Keratinocyte (primary cell): ENCODE data around the gene HLA-DQB1. TPM values are rescaled to one million over a fixed set of nuclear protein-coding genes. Genes with fewer than 3 reads are reported as not detected.

ENCODE experiments used
- DNase-seq: peaks from one replicate; pipeline ENCODE4 v3.0.0-alpha.2; 2011; ENCODE audit warnings: low read depth, missing footprints, low spot score
- FAIRE-seq: peaks from 2 replicates; lab custom pipeline; 2011; peaks lifted over from hg19 to GRCh38; lab: Jason Lieb, UNC
- H2AFZ ChIP-seq: 2 replicates; pipeline ENCODE4 v1.6.0; 2012; ENCODE audit warnings: low read length, control low read depth, inconsistent platforms; ENCODE audit not compliant: control insufficient read depth
- H3K27ac ChIP-seq: 2 replicates; pipeline ENCODE4 v1.5.1; 2011; ENCODE audit warnings: low read length; ENCODE audit not compliant: control insufficient read depth, insufficient read depth
- H3K27me3 ChIP-seq: 3 replicates; pipeline ENCODE4 v1.6.0; 2011; ENCODE audit warnings: low read length; ENCODE audit not compliant: control insufficient read depth, insufficient read depth; ENCODE audit errors: extremely low read depth
- H3K36me3 ChIP-seq, 2 experiments: 2 replicates in 1 of 2; 3 replicates in 1 of 2; pipeline ENCODE4 v1.5.1; 2011; ENCODE audit warnings: low read length in 2 of 2, mild to moderate bottlenecking in 1 of 2; ENCODE audit not compliant: control insufficient read depth in 2 of 2, insufficient read depth in 2 of 2; ENCODE audit errors: extremely low read depth in 1 of 2
- H3K4me1 ChIP-seq: 3 replicates; pipeline ENCODE4 v1.5.1; 2011; ENCODE audit warnings: low read length; ENCODE audit not compliant: control insufficient read depth, insufficient read depth; ENCODE audit errors: extremely low read depth
- H3K4me2 ChIP-seq: 3 replicates; pipeline ENCODE4 v1.6.0; 2011; ENCODE audit warnings: low read depth, low read length; ENCODE audit not compliant: control insufficient read depth, insufficient read depth; ENCODE audit errors: extremely low read depth
- H3K4me3 ChIP-seq, 3 experiments: fragments of 200-600 bp in 1 of 3; sonication (generic) in 1 of 3; 2 replicates in 2 of 3; 3 replicates in 1 of 3; pipeline ENCODE4 v1.5.1; 2011 to 2016; ENCODE audit warnings: low read length in 3 of 3, mild to moderate bottlenecking in 3 of 3, control low read depth in 2 of 3, inconsistent platforms in 1 of 3, low read depth in 1 of 3, mixed read lengths in 1 of 3, mixed run types in 1 of 3, moderate library complexity in 1 of 3; ENCODE audit not compliant: control insufficient read depth in 2 of 3, insufficient read depth in 2 of 3; ENCODE audit errors: extremely low read depth in 1 of 3
- H3K79me2 ChIP-seq: 2 replicates; pipeline ENCODE4 v1.6.0; 2012; ENCODE audit warnings: low read length; ENCODE audit not compliant: control insufficient read depth, insufficient read depth
- H3K9ac ChIP-seq: 3 replicates; pipeline ENCODE4 v1.6.0; 2011; ENCODE audit warnings: low read length; ENCODE audit not compliant: control insufficient read depth, insufficient read depth; ENCODE audit errors: extremely low read depth
- H3K9me1 ChIP-seq: 3 replicates; pipeline ENCODE4 v1.6.0; 2011; ENCODE audit warnings: low read length; ENCODE audit not compliant: control insufficient read depth, insufficient read depth; ENCODE audit errors: extremely low read depth
- H3K9me3 ChIP-seq: 2 replicates; pipeline ENCODE4 v1.5.1; 2012; ENCODE audit warnings: low read depth, low read length; ENCODE audit not compliant: control insufficient read depth
- H4K20me1 ChIP-seq: 3 replicates; pipeline ENCODE4 v1.6.0; 2011; ENCODE audit warnings: low read length; ENCODE audit not compliant: control insufficient read depth, insufficient read depth; ENCODE audit errors: extremely low read depth
- EZH2 ChIP-seq: IDR thresholded peaks from one replicate; pipeline ENCODE4 v1.6.1; 2012; ENCODE audit warnings: inconsistent platforms, mild to moderate bottlenecking, low read length, moderate library complexity
- dilution Hi-C: fragments of 300-500 bp; cut with MboI; formaldehyde crosslinking; loops from one replicate; pipeline ENCODE4 v1.7.0; 2020; ENCODE audit warnings: low sequenced_read_pairs; ENCODE audit not compliant: extremely low pct_ligation_motif_present
- polyA plus RNA-seq, 5 experiments: library from polyadenylated mRNA; depleted of rRNA in 3 of 5; stranded (reverse) in 3 of 5; stranded (forward) in 1 of 5; unstranded in 1 of 5; fragments of >200 nt; gene quantifications; 1 replicate in 1 of 5; 2 replicates in 3 of 5; 3 replicates in 1 of 5; pipeline versions ENCODE4 v1.2.1 to v1.2.3, GENCODE V29; 2011 to 2012; ENCODE audit warnings: missing spikeins in 2 of 5, low read depth in 1 of 5, low replicate concordance in 1 of 5
- TF ChIP-seq, protein P1 (sequence below), 3 experiments: IDR thresholded peaks in 1 of 3; conservative IDR thresholded peaks in 1 of 3; optimal IDR thresholded peaks in 1 of 3; 2 replicates in 2 of 3; 3 replicates in 1 of 3; pipeline versions ENCODE3 to v1.5.1; 2011; ENCODE audit warnings: low read length in 3 of 3, mild to moderate bottlenecking in 3 of 3, moderate library complexity in 2 of 3, control low read depth in 1 of 3, inconsistent platforms in 1 of 3; ENCODE audit not compliant: insufficient read depth in 2 of 3; ENCODE audit errors: extremely low read depth in 1 of 3

The HLA-DQB1 gene
- polyA plus RNA-seq, 1 donor (not counting 4 experiments of a cell fraction or from before 2014, with no cell fraction given): 40.5 TPM

DNA sequence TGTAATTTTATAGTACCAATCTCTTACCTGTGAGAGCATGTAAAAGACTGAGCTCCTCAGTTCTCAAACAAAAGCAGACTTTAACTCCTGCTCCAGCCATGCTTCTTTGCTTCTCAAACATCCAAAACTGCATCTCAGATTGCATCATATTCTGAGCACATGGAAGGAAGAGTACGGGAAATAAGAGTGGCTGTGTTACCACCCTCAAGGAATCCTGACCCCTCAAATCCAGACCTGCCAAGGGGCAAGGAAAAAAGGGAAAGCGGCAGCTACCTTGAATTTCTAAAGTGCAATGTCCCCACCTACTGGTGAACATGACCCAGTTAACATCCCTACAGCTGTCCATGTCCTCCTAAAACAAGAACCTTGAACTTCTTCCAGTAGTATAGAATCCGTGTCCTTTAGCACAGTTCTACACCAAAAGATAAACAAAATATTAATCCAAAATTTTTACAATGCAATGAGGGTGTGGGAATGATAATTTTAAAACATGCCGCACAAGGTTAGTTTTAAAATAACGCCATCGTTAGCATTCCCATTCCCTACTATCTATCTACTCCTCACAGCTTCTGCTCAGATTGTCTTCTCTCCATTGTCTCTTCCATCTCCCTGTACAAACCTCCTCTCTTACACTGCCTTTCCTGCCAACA is 34.1 kb upstream of the HLA-DQB1 start:
- H2AFZ ChIP-seq: no peak overlapping the region
- H3K9me3 ChIP-seq: no peaks in the 10 kb centered on the region
- H3K79me2 ChIP-seq: no peaks in the 10 kb centered on the region
- peak overlapping the region; percentile 18 for H3K4me2 ChIP-seq
- no peak overlapping the region for H3K4me3 ChIP-seq
- no peaks in the 10 kb centered on the region for H3K36me3 ChIP-seq
- FAIRE-seq (peak; percentile 83), DNase-seq (no peak)
- H3K9ac ChIP-seq: no peak overlapping the region
- dilution Hi-C loops: no loop called here
- no peaks in the 10 kb centered on the region for H4K20me1 ChIP-seq
- H3K9me1 ChIP-seq: no peaks in the 10 kb centered on the region
- H3K27me3 ChIP-seq: peaks cover 2% of the 10 kb centered on the region
- TF ChIP-seq, protein P1, sequence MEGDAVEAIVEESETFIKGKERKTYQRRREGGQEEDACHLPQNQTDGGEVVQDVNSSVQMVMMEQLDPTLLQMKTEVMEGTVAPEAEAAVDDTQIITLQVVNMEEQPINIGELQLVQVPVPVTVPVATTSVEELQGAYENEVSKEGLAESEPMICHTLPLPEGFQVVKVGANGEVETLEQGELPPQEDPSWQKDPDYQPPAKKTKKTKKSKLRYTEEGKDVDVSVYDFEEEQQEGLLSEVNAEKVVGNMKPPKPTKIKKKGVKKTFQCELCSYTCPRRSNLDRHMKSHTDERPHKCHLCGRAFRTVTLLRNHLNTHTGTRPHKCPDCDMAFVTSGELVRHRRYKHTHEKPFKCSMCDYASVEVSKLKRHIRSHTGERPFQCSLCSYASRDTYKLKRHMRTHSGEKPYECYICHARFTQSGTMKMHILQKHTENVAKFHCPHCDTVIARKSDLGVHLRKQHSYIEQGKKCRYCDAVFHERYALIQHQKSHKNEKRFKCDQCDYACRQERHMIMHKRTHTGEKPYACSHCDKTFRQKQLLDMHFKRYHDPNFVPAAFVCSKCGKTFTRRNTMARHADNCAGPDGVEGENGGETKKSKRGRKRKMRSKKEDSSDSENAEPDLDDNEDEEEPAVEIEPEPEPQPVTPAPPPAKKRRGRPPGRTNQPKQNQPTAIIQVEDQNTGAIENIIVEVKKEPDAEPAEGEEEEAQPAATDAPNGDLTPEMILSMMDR (optimal IDR thresholded peaks at IDR 0.05 in 1 of 3, IDR thresholded peaks at IDR 0.05 in 1 of 3, conservative IDR thresholded peaks at IDR 0.05 in 1 of 3; ENCODE audit: extremely low read depth in 1 of 3, insufficient read depth in 2 of 3, low read length in 3 of 3): peak; percentile 64 to 75 (median 72)
- no peak for TF ChIP-seq EZH2
- H3K4me1 ChIP-seq: no peaks in the 10 kb centered on the region
- H3K27ac ChIP-seq: no peak overlapping the region

GRCh38 chr6:32697031-32697430 is 30.6 kb upstream of the HLA-DQB1 start:
- dilution Hi-C loops: no loop called here
- H2AFZ ChIP-seq: no peak overlapping the region
- H3K27ac ChIP-seq: no peak overlapping the region
- FAIRE-seq (no peak), DNase-seq (no peak)
- no peaks in the 10 kb centered on the region for H3K36me3 ChIP-seq
- H3K4me2 ChIP-seq: no peak overlapping the region
- no peaks in the 10 kb centered on the region for H4K20me1 ChIP-seq
- H3K4me3 ChIP-seq: no peak overlapping the region
- no peaks in the 10 kb centered on the region for H3K27me3 ChIP-seq
- TF ChIP-seq, protein P1 (optimal IDR thresholded peaks at IDR 0.05 in 1 of 3, IDR thresholded peaks at IDR 0.05 in 1 of 3, conservative IDR thresholded peaks at IDR 0.05 in 1 of 3; ENCODE audit: extremely low read depth in 1 of 3, insufficient read depth in 2 of 3, low read length in 3 of 3): no peak
- no peak for TF ChIP-seq EZH2
- no peaks in the 10 kb centered on the region for H3K79me2 ChIP-seq
- no peaks in the 10 kb centered on the region for H3K9me1 ChIP-seq
- H3K9ac ChIP-seq: no peak overlapping the region
- H3K4me1 ChIP-seq: no peaks in the 10 kb centered on the region
- H3K9me3 ChIP-seq: no peaks in the 10 kb centered on the region
